ENCODE data around the gene PLEKHD1.
"Not testable (repeated sequence)": the region's sequence is repeated elsewhere in the genome, so short reads cannot be mapped to it uniquely, and the experiment has no call there.

The PLEKHD1 gene

DNA sequence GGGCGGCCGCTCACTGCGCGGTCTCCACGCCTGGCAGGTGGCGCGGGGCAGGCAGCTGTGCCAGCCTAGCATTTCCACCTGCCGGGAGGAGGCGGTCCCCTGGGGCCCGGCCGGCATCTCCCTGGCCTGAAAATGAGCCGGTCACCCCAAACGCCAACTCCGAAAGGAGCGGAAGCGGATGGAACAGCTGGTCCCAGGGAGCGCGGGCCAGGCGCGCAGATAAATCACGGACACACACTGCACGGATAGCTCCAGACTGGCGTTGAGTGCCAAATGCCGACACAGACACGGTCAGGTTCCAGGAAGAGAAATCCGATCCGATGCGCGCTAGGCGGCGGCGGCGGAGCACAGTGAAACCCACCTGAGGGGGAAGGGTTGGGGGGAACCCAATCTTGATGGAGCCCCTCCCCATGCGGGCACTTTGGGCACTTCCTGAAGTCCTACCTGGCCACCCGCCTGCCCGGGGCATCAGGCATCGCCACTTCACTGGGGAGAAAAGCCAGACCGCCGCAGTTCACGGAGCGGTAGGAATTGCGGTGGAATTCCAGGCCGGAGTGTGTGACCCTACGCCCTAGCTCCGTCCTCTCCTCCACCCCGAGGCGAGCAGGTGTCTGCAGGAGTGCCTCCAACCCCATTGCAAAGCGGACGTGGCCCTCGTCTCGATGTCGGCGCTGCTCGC is 624 bp upstream of the PLEKHD1 start:
- no peak for DNase-seq

DNA sequence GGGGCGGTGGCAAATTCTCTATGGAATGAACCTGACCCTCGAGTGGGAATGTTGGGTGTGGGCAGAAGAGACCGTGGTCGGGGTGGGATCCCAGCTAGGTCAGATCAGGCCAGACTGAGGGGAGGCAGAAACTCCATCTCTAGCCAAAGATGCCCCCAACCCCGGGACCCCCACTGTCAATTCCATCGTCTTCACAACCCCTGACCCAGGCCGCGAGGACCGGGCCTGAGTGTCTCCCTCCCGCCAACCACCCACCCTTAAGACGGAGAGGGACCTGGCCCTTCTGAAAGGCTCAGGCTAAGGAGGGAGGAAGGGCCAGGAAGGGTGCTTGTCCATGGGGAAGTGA is 760 bp downstream of the PLEKHD1 start:
- no peak for DNase-seq

DNA sequence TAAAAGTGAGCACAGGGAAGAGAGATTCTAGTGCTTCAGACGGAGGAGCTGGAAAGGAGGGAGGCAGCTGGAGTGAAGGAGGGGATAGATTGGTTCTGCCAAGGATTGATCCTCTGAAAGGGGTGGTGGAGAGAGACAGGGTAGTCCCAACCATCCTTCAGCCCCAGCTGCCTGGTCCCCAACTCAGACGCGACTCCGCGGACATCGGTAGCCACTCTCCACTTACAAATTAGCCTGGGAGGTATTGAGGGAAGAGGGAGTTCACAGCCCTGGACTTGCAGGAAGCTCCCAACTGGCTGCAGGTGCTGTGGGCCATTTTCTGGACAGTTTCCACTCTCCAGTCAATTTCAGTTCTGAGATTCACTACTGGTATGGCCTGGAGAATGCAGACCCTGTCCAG is 1.2 kb downstream of the PLEKHD1 start:
- DNase-seq = no peak

DNA sequence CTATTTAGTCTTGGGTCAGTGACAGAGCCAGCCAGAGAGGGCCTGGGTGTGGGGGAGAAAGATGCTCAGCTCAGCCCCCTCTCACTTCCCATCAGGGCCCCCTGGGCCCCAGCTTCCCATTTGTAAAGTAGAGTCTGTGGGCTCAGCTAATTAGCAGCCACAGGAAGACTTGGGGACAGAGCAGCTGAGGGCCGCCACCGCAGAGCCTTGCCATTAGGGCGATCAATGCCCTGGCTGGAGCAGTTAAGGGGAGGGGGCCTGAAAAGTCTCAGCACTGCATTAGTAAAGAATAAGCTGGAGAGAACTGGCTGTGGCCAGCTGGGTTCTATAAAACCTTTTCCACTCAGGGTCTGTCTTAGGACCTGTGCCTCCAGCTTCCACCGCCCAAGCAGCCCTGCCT is 2.7 kb downstream of the PLEKHD1 start:
- DNase-seq = no peak

DNA sequence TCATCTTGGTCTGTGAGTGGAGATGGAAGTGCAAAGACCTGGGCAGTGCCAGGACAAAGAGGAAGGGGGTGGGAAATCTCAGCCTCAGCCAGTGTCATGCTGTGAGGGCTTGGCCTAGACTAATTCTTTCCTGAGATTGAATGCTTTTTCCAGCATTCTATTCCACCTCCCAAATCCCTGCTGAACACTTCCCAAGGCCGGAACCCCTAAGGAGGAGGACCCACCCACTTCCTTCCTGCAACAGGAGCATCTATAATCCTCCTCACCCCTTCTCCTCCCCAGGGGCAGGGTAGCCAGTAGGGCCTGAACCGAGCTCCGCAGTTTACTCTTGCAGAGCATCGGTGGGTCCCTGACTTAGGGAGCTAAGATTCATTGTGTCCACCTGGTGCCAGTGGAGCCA is 3.2 kb downstream of the PLEKHD1 start:
- DNase-seq = no peak

DNA sequence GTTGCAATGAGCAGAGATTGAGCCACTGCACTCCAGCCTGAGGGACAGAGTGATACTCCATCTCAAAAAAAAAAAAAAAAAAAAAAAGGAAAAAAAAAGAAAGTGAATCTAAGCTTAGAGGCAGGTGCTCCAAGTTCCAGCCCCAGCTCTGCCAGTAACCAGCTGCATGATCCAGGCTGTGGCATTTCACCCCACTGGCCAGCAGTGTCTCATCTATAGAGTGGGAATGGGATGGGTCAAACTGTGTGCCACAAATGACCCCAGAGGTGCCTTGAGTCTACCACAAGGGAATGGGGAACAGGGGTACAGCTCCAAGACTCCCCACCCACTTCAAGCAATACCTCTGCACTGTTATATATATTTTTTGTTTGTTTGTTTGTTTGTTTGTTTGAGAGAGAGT is 5.0 kb downstream of the PLEKHD1 start:
- DNase-seq = no peak

DNA sequence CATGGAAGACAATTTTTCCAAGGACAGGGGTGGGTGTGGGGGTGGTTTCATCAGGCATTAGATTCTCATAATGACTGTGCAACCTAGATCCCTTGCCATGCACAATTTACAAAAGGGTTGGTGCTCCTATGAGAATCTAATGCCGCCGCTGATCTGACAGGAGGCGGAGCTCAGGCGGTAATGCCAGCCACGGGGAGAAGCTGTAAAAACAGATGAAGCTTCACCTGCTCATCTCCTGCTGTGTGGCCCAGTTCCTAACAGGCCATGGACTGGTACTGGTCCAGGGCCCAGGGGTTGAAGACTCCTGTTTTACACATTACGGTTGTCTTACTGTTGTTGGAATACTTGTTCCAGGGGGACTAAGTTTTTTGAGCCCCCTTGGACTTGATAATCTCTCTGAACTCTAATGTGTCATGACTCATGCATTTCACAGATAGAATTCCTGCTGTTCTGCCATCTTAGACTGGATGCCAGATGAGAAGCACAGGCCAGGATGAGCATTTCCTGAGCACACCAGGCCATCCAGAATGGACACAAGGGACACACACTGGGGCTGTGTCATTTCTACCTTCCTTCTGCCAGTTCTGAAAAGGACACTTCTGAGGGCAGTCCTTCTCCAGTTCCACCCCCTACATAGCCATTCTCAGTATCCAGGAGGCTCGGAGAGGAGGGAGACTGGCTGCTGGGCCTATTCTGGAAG is 5.8 kb downstream of the PLEKHD1 start:
- no peak for DNase-seq

DNA sequence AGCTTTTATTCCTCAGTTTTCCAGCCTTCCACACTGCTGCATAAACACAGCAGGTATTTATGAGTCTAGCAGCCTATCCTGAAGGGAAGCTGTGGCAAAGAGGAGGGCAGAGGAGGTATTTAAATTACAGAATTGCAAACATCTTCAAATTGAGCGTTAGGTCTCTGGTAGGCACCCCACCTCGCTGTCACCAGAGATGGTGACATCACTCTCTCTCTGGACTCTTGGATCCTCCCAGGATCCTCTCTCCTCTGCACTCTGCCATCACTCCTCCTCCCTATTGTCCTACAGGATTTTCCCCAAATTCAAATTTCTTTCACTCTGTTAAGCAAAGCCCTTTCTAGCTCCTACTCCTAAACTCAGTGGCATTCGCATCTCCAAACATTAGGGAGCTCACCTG is 6.7 kb downstream of the PLEKHD1 start:
- DNase-seq = no peak

DNA sequence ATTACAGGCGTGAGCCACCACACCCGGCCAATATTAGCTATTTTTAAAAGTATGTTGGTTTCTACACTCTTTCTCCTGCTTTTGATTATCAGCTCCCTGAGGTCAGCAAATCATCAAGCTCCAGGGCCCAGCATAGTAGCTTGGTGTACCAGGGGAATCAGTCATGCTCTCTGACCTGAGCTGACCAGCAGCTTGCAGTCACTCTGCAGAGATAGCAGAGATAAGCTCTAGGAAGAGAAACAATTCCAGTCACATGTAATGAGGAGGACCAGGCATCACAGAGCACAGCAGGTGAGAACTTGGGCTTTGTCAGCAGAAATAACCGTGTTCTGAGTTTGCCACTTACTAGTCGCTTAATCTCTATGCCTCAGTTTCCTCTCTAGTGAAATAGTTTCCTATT is 8.5 kb downstream of the PLEKHD1 start:
- no peak for DNase-seq

DNA sequence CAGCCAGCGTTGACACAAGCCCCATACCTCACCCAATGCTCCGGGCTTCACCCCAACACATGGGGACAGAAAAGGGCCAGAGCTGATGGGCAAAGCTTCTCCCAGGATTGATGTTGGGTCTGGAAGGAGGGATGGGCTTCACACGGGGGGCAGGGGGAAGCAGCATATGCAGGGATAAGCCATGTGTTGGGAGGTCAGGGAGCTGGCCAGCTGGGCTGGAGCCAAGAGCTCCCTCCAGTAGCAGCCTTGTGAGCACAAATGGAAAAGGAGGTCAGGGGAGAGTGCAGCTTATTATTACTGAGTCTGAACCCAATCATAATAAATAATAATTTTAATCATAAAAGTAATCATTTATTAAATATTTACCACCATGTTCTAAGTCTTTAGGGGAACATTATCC is 9.3 kb downstream of the PLEKHD1 start:
- no peak for DNase-seq

DNA sequence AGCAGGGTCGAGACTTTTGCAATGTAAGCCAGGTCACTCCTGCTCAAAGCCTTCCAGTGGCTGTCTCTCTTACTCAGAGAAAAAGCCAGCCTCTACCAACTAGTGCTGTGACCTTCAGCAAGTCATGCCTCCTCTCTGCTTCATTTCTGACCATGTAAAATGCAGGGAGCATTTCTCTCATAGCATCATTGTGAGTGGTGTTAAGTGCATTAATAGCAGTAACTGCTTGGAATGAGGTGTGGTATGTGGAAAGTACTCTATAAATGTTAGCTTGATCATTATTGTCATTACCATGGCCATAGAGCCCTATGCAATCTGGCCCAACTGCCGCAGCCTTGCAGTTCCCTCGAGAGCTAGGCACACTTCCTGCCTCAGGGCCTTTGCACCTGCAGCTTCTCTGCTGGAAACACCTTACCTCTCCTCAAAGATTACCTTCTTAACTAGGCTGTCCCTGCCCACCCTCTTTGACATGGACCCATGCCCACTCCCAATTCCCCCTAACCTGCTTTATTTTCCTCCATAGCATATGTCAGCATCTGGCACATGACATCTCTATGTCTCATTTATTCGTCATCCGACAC is 10.9 kb downstream of the PLEKHD1 start:
- DNase-seq = no peak

DNA sequence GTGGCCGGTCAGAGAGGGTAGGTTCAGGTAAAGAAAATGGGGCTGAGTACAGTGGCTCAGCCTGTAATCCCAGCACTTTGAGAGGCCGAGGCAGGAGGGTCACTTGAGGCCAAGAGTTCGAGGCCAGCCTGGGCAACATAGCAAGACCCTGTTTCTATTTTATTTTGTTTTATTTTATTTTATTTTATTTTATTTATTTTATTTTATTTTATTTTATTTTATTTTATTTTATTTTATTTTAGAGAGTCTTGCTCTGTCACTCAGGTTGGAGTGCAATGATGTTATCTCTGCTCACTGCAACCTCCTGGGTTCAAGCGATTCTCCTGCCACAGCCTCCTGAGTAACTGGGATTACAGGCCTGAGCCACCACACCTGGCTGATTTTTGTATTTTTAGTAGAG is 13.3 kb downstream of the PLEKHD1 start:
- DNase-seq = not testable (repeated sequence)

DNA sequence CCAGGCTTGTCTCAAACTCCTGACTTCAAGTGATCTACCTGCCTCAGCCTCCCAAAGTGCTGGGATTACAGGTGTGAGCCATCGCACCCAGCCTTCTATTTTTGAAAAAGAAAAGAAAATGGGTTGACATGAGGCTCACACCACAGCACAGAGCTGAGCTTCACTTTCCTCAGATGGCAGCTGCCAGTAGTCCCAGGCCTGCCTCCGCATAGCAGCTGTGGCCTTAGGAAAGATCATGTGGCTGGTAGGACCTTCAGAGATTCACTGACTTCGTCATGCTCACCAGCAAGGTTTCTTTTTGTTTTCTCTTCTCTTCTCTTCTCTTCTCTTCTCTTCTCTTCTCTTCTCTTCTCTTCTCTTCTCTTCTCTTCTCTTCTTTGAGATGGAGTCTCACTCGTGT is 13.8 kb downstream of the PLEKHD1 start:
- not testable (repeated sequence) for DNase-seq

DNA sequence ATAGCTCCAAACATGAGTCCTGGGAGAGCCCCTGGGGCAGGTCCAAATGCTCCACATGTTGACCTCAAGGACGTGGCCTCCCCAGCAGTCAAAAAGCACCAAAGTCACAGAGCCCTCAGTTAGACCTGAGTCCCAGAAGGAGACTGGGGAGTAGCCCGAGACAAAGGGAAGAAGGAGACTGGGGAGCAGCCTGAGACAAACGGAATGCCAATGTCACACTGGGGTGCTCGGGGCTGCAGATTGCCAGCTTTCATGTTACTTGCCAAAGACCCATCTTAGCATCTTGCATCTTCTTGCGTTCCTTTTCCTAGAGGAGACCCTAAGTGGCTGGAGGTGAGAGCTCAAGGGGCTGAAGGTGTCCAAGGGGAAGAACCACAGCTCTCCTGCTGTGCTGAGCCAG is 14.9 kb downstream of the PLEKHD1 start:
- DNase-seq = no peak

DNA sequence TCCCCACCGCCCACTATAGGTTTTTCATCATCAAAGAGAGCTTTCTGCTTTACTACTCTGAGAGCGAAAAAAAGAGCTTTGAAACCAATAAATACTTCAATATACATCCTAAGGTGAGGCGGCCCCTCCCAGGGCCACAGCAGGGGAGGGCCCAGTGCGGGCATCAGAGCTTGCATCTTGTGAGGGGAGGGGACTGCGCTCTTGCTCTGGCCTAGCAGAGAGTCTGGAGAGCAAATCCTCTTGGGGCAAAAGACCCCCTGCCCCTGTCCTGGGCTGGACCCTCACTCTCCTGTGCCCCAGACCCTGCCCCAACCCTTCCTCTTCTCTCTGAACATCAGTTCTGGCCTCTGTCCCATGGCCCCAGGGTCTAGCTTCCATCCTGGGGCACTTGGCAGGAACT is 15.6 kb downstream of the PLEKHD1 start:
- no peak for DNase-seq

DNA sequence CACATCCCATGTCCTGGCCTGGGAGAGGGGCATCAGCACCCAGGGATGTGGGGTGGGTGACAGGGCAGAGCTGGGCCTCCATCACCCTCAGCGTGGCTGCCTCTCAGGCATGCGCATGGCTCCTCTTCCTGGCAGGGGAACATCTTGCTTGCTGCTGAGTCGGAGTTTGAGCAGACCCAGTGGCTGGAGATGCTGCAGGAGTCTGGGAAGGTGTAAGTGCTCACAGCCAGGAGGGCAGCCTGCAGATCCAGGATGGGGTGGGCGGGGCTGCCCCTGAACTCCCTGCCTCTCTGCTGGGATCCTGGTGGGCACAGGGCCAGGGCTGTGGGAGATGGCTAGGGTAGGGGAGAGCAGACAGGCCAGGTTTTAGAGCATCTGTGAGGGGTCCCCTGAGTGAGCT is 16.2 kb downstream of the PLEKHD1 start:
- DNase-seq = no peak

DNA sequence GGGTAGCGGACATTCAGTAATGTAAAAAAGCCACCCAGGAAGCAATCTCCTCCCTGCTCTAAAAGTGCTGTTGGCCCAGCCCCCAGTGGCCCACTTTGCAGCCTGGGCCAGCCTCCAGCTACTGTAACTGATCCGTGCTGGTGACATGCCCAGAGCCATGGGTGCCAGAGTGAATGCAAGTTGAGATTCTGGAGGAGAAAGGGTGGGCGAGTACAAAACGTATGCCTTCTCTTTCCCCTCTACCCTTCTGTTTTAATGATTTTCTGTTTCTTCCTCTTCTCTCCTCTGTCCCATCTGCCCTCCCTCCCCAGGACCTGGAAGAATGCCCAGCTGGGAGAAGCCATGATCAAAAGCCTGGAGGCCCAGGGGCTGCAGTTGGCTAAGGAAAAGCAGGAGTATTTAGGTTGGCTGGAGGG is 16.9 kb downstream of the PLEKHD1 start:
- DNase-seq = peak; percentile 74

DNA sequence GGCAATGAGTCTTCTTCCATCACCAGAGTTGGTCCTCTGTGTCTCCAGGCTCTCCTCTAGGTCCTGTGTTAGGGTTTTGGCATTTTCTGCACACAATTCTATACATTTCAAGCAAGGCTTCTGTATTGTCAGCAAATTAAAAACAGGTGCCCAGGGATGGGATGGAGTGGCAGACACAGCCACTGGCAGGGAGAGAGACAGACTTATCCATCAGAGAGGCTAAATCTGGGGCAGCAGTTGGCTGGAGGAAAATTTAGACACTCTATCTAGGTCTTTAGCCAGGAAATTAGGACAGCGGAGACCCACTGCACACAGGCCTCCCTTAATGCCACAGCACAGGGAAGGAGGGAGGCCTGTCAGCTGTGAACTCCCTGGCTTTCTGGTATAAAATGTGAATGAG is 20.2 kb downstream of the PLEKHD1 start:
- no peak for DNase-seq

DNA sequence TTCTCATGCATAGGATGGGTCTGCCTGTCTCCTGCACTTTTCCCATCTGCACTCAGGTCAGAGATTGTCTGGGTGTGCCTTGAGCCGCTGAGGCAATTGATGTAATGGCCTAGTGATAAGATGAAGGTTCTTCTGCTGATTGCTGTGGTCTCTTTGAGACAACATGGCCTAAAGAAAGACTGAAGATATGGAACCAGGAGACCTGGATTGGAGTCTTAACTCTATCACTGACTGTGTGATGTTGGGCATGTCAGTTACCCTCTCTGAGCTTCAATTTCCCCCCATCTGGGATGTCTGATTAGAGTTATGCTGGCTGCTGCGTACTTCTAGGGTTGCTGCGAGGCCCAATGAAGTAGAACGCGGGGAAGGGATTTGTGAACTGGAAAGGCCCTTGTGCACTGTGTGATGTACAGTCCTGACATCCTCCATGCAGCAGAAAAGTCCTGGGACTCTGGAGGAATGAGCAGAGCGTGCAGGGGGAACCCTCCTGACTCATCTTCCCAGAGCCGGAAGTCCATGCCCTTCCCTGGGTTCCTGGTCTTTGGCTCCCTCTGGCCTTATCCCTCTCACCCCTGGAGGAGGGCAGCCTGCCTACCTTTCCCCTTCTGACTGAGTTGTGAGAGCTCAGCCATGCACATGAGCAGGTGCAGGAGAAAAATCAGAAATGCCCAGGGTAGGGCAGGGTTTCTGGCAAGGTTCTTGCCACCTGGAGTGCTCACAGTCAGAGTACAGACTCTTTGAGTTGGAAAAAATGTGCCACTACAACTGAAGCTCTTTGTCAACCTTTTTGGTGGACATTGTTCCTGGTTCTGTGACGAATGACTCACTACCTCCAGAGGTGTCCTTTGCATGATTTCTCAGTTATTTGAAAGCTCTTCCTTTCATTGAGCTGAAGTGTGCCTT is 21.1 kb downstream of the PLEKHD1 start:
- DNase-seq = no peak

DNA sequence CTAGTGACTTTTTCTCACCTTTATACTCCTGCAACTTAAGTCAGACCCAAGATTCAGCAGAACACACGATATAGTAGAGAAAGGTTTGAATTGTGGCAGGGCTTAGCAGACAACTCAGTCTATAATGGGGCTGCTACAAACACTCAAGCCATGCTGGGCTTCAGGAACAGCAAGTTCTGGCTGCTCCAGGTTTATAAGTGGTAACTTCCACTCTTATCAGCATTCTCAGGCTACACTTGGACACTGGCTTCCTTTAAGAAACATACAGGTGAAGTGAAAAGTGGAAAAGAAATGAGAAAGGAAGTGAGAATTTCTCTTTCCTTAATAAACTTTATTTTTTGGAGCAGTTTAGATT is 21.7 kb downstream of the PLEKHD1 start:
- no peak for DNase-seq

DNA sequence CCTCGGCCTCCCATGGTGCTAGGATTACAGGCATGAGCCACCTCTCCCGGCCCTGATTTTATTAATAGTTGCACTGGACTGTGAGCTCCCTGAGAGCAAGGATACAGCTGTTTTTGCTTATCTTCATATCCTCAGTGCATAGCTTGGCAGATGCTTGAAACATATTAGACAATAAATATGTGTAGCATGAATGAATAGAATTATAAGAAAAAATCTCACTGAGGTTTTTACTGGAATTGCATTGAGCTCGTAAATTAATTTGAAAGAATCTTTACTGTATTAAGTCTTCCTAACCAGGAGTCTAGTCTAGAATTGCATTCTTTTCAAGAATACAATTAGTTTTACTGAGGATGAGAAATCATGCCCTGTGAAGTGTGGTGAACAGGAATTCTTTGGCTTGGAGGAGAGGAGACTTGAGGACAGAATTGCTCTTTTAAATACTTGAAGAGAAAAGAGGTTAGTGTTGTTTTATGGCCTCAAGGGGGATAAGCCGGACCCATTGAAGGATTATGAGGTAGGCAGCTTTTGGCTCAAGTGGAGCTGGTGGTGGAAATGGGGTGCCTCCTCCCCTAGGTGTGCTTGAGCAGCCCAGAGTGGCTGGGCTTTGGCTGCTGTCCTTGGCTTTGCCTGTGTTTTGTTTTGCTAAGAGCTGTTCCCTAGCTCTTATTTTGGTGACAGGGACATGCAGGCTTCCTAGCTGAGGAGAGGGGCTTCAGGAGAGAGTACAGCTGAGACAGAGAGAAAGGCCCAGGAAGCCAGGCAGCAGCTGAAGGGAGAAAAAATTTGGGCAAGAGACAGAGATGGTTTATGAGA is 34.0 kb downstream of the PLEKHD1 start:
- DNase-seq = no peak

DNA sequence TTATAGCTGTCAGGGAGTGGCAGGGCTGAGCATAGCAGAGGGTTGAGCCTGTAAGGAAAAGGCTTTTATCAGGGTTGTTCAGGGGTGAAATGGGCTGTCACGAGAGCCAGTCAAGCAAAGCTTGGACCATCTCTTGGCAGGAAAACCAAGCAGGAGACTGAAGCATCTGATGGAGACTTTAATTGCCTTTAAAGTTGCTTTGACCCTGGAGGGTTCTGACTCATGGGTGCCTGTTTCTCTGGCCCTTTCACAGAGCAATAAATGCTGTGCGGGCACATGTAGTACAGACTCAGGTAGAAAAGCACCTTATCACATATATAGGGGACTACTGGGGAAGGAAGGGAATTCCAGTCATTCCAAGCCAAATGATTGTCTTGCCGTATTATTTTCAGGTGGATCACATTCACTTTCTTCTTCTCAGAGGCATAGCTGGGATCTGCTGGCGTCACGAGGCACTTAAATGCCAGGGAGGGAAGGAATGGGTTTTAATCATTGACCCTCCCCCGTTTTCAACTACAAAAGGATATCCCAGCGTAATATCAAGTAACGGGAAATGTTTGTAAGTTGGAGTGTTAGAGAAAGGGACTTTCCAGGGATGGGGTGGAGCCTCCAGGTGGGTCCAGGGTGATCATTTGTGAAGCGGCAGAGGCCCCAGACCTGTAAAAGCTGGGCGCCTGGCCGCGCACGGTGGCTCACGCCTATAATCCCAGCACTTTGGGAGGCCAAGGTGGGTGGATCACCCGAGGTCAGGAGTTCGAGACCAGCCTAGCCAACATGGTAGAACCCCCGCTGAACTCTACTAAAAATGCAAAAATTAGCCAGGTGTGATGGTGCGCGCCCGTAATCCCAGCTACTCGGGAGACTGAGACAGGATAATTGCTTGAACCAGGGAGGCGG is 34.9 kb downstream of the PLEKHD1 start:
- DNase-seq = no peak
